H1 (cell line): ENCODE measurements around the gene ACTR1B. TPM values are rescaled to one million over a fixed set of nuclear protein-coding genes. Genes with fewer than 3 reads are reported as not detected.
A peak's percentile ranks its signal among the peaks of the same experiment; 100 is the strongest.

Experiments used
- CTCF ChIA-PET: fragments of 300-600 bp; sonication (Branson Sonifier 250); formaldehyde crosslinking; loops from one replicate; lab custom pipeline; 2021; ENCODE audit not compliant: partially characterized antibody; lab: Charles Lee
- POLR2A ChIA-PET: fragments of 300-600 bp; sonication (Branson Sonifier 250); formaldehyde crosslinking; loops from one replicate; lab custom pipeline; 2021; ENCODE audit warnings: inconsistent platforms; ENCODE audit not compliant: partially characterized antibody; lab: Charles Lee
- DNase-seq, 2 experiments: peaks; one replicate each; pipeline versions ENCODE4 v3.0.0 to v3.0.0-alpha.2; 2010 to 2022; ENCODE audit warnings: low spot score in 2 of 2, low read depth in 1 of 2, mixed read lengths in 1 of 2
- FAIRE-seq: peaks from 2 replicates; lab custom pipeline; 2011; peaks lifted over from hg19 to GRCh38; lab: Jason Lieb, UNC
- H2AFZ ChIP-seq: 2 replicates; pipeline ENCODE4 v1.8.1; 2012; ENCODE audit warnings: low read length, inconsistent platforms
- H2AK5ac ChIP-seq: 2 replicates; pipeline ENCODE4 v1.6.1; 2013; ENCODE audit warnings: low read depth, low read length
- H2BK120ac ChIP-seq: replicated peaks from 2 replicates; pipeline ENCODE3; 2013; ENCODE audit warnings: low read depth, low read length, inconsistent platforms
- H2BK12ac ChIP-seq: 2 replicates; pipeline ENCODE4 v1.6.1; 2013; ENCODE audit warnings: low read depth, low read length
- H2BK15ac ChIP-seq: 2 replicates; pipeline ENCODE4 v1.6.1; 2013; ENCODE audit warnings: low read length
- H2BK20ac ChIP-seq: 2 replicates; pipeline ENCODE4 v1.6.1; 2013; ENCODE audit warnings: low read length
- H2BK5ac ChIP-seq: 2 replicates; pipeline ENCODE4 v1.6.1; 2013; ENCODE audit warnings: low read depth, low read length
- H3K14ac ChIP-seq: 2 replicates; pipeline ENCODE4 v1.6.1; 2013; ENCODE audit warnings: inconsistent platforms; ENCODE audit not compliant: insufficient read length
- H3K18ac ChIP-seq: 2 replicates; pipeline ENCODE4 v1.6.1; 2013; ENCODE audit warnings: low read length; ENCODE audit errors: extremely low read depth
- H3K23ac ChIP-seq: 2 replicates; pipeline ENCODE4 v1.6.1; 2013; ENCODE audit warnings: inconsistent platforms; ENCODE audit not compliant: insufficient read length
- H3K23me2 ChIP-seq: 2 replicates; pipeline ENCODE4 v1.6.1; 2013; ENCODE audit warnings: low read depth, low read length
- H3K27ac ChIP-seq: 2 replicates; pipeline ENCODE4 v1.6.1; 2011; ENCODE audit warnings: low read depth, low read length, inconsistent platforms
- H3K27me3 ChIP-seq, 4 experiments: replicated peaks in 1 of 4; 1 replicate in 1 of 4; 2 replicates in 3 of 4; pipeline versions ENCODE4 v1.6.1 to v1.8.1; 2011 to 2013; ENCODE audit warnings: low read length in 3 of 4, mild to moderate bottlenecking in 3 of 4, inconsistent platforms in 2 of 4, mixed read lengths in 2 of 4, moderate library complexity in 1 of 4; ENCODE audit not compliant: control insufficient read depth in 3 of 4, insufficient read depth in 3 of 4; ENCODE audit errors: extremely low read depth in 1 of 4
- H3K36me3 ChIP-seq, 4 experiments: 2 replicates each; pipeline versions ENCODE4 v1.6.1 to v1.8.1; 2011 to 2013; ENCODE audit warnings: mild to moderate bottlenecking in 4 of 4, low read length in 3 of 4, moderate library complexity in 2 of 4, control low read depth in 1 of 4, inconsistent platforms in 1 of 4; ENCODE audit not compliant: insufficient read depth in 4 of 4, control insufficient read depth in 2 of 4
- H3K4ac ChIP-seq: replicated peaks from 2 replicates; pipeline ENCODE3; 2013; ENCODE audit warnings: low read length, low read depth, mixed read lengths, inconsistent platforms; ENCODE audit not compliant: insufficient read length
- H3K4me1 ChIP-seq, 4 experiments: replicated peaks in 1 of 4; 1 replicate in 1 of 4; 2 replicates in 3 of 4; pipeline versions ENCODE4 v1.6.1 to v1.8.1; 2011 to 2013; ENCODE audit warnings: low read length in 3 of 4, inconsistent platforms in 2 of 4, mixed read lengths in 1 of 4; ENCODE audit not compliant: insufficient read depth in 4 of 4, control insufficient read depth in 3 of 4
- H3K4me2 ChIP-seq, 2 experiments: 2 replicates each; pipeline versions ENCODE4 v1.6.1 to v1.8.1; 2011 to 2013; ENCODE audit warnings: low read depth in 2 of 2, low read length in 2 of 2, control low read depth in 1 of 2, inconsistent platforms in 1 of 2, mild to moderate bottlenecking in 1 of 2; ENCODE audit not compliant: insufficient read depth in 1 of 2
- H3K4me3 ChIP-seq, 4 experiments: fragments of 200-600, 300-600 bp in 1 of 4; sonication (generic), shearing (Covaris generic), sonication (Bioruptor Twin) in 1 of 4; 2 replicates each; pipeline versions ENCODE4 v1.5.1 to v1.8.1; 2011 to 2016; ENCODE audit warnings: low read length in 4 of 4, low read depth in 3 of 4, control low read depth in 2 of 4, inconsistent platforms in 2 of 4, mild to moderate bottlenecking in 2 of 4, mixed read lengths in 1 of 4, moderate library complexity in 1 of 4; ENCODE audit not compliant: insufficient read depth in 2 of 4; ENCODE audit errors: extremely low read depth in 1 of 4
- H3K56ac ChIP-seq: replicated peaks from 2 replicates; pipeline ENCODE3; 2013; ENCODE audit warnings: low read depth, mild to moderate bottlenecking, mixed read lengths, low read length, inconsistent platforms; ENCODE audit not compliant: insufficient read length
- H3K79me1 ChIP-seq: 2 replicates; pipeline ENCODE4 v1.6.1; 2013; ENCODE audit warnings: low read depth, low read length, control low read depth
- H3K79me2 ChIP-seq, 2 experiments: 2 replicates each; pipeline versions ENCODE4 v1.6.1 to v1.8.1; 2012 to 2013; ENCODE audit warnings: low read length in 2 of 2, mild to moderate bottlenecking in 2 of 2, inconsistent platforms in 1 of 2; ENCODE audit not compliant: insufficient read depth in 2 of 2, control insufficient read depth in 1 of 2
- H3K9ac ChIP-seq, 4 experiments: replicated peaks in 1 of 4; 1 replicate in 1 of 4; 2 replicates in 3 of 4; pipeline versions ENCODE4 v1.6.1 to v1.8.1; 2011 to 2013; ENCODE audit warnings: low read depth in 3 of 4, low read length in 3 of 4, control low read depth in 2 of 4, mild to moderate bottlenecking in 2 of 4, moderate library complexity in 2 of 4, inconsistent platforms in 1 of 4; ENCODE audit errors: extremely low read depth in 1 of 4
- H3K9me3 ChIP-seq, 2 experiments: 2 replicates each; pipeline versions ENCODE4 v1.6.1 to v1.8.1; 2012 to 2013; ENCODE audit warnings: mild to moderate bottlenecking in 2 of 2, moderate library complexity in 2 of 2, control low read depth in 1 of 2, inconsistent platforms in 1 of 2, low read depth in 1 of 2, low read length in 1 of 2, mixed read lengths in 1 of 2; ENCODE audit not compliant: insufficient read depth in 2 of 2
- H4K20me1 ChIP-seq, 2 experiments: replicated peaks in 1 of 2; 2 replicates each; pipeline versions ENCODE3 to v1.8.1; 2011 to 2013; ENCODE audit warnings: inconsistent platforms in 2 of 2, low read length in 2 of 2, mild to moderate bottlenecking in 1 of 2; ENCODE audit not compliant: insufficient read depth in 2 of 2, control insufficient read depth in 1 of 2
- H4K5ac ChIP-seq: 2 replicates; pipeline ENCODE4 v1.6.1; 2013; ENCODE audit warnings: low read length, low read depth, mixed read lengths, inconsistent platforms; ENCODE audit not compliant: insufficient read length
- H4K8ac ChIP-seq: 2 replicates; pipeline ENCODE4 v1.8.0; 2013; ENCODE audit warnings: mild to moderate bottlenecking, moderate library complexity, low read length, inconsistent platforms; ENCODE audit not compliant: insufficient read depth; ENCODE audit errors: extremely low read depth
- H4K91ac ChIP-seq: replicated peaks from 2 replicates; pipeline ENCODE3; 2013; ENCODE audit warnings: low read length, mixed read lengths, inconsistent platforms; ENCODE audit not compliant: insufficient read length
- POLR2AphosphoS5 ChIP-seq: IDR thresholded peaks from 2 replicates; pipeline ENCODE4 v1.6.1; 2011; ENCODE audit warnings: low read depth, low read length
- TCF12 ChIP-seq: IDR thresholded peaks from 2 replicates; pipeline ENCODE4 v1.6.1; 2011; ENCODE audit warnings: low read depth, mild to moderate bottlenecking, low read length
- WGBS, 2 experiments: shearing (Covaris generic) in 1 of 2; methylation state at CpG; one replicate each; pipeline versions ENCODE4 v1.1.6 to v1.1.7; 2013 to 2015; ENCODE audit warnings: low lambda C conversion rate in 2 of 2, mixed read lengths in 2 of 2, inconsistent platforms in 1 of 2, low coverage in 1 of 2, missing lambda C conversion rate in 1 of 2; ENCODE audit not compliant: insufficient replicate concordance in 2 of 2, insufficient coverage in 1 of 2, insufficient read length in 1 of 2; ENCODE audit errors: extremely low coverage in 1 of 2, missing lambda C conversion rate in 1 of 2; 5-methylcytosine and 5-hydroxymethylcytosine counted together
- polyA plus RNA-seq, 7 experiments: library from polyadenylated mRNA; depleted of rRNA in 3 of 7; stranded (reverse) in 5 of 7; unstranded in 2 of 7; fragments of >200 nt in 5 of 7; fragments of 200-250 nt in 2 of 7; gene quantifications; 1 replicate in 5 of 7; 2 replicates in 1 of 7; 4 replicates in 1 of 7; pipeline versions ENCODE4 v1.2.1 to v1.2.3, GENCODE V29; 2011 to 2013; ENCODE audit warnings: missing spikeins in 2 of 7, mixed read lengths in 2 of 7
- total RNA-seq: library from RNA; stranded (reverse); fragmentation: NEBNext Ultra II Directional; extraction: Animal tissue kit (Norgen Biotek cat#: 25700); gene quantifications from 2 replicates; pipeline ENCODE4 v1.2.1, GENCODE V29; 2021

Gene ACTR1B
- total and polyA plus RNA-seq, 2 of the 8 experiments (the other 6 are each of a cell fraction or from before 2014, with no cell fraction given) = 40.7 to 56.0 TPM

DNA sequence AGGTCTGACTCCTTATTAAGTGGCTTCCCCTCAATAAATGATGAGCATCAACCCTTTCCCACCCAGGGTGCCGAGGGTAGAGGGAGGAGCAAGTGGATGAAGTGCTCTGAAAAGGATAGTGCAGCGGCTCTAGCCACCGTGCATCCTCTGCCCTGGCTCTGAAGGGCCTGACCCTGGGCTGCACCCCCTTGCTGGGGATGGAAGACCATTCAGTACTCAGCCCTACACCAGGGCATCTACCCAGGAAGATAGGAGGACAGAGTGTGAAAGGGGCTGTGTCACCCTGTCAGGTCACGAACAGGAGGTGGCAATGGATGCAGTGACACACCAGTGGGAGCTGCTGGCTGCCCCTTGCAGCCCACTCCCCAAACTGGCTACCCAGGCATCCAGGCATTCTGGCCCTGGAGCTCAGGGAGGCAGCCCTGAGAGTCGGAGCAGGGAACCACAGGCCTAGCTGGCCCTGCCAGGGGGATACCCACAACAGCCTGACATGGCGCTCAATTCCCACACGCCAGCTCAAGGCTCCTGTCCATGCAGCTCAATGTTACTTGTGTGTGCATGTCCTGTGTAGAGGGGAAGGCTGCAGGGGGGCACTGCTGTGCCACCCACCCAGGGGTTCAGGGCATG is 7.6 kb downstream of the ACTR1B start:
- Histone ChIP-seq H3K79me1 (peaks cover 5% of the 10 kb centered on the region; the same call in 1 of the 2 replicates), H3K27ac (no peak overlapping the region), H4K91ac (no peak overlapping the region), H2BK12ac (no peak overlapping the region), H2BK120ac (no peak overlapping the region), H3K4me1 (no peaks in the 10 kb centered on the region), H3K23me2 (no peaks in the 10 kb centered on the region), H3K56ac (no peak overlapping the region), H4K8ac (no peak overlapping the region), H3K79me2 (peaks cover 0 to 6% of the 10 kb centered on the region in 2 experiments; a peak in 2 of 4 replicates), H3K9ac (no peak overlapping the region), H2BK15ac (no peak overlapping the region)
- peak in 1 of 2 experiments; percentile 24 for DNase-seq
- no peak for FAIRE-seq
- 0 out of 2 replicates have a peak, but pooled peaks have one; percentile 8 for TF ChIP-seq POLR2AphosphoS5
- no peak for TF ChIP-seq TCF12
- TF ChIP-seq, all 59 proteins: peak for 1
- no peak overlapping the region for H3K14ac ChIP-seq
- H3K18ac ChIP-seq = no peak overlapping the region
- WGBS, 2 experiments = 92% methylated on average over 7 of the region's 7 CpGs; no CpG with 5 or more reads in 1 of the 2 experiments
- H2BK5ac ChIP-seq = no peak overlapping the region
- H3K4me2 ChIP-seq = no peak overlapping the region
- POLR2A ChIA-PET = interaction anchor here (1.0 to 8.6 kb wide), 3 partner anchors 7 to 35 kb away, joined by 3 to 102 read pairs (median 27); partner anchors contain the start of genes ACTR1B and COX5B
- no peak overlapping the region for H3K4me3 ChIP-seq
- H3K36me3 ChIP-seq = peaks cover 3 to 24% (median 7%) of the 10 kb centered on the region in 4 experiments; a peak in 5 of 8 replicates
- no peak overlapping the region for H2AK5ac ChIP-seq
- 0 out of 4 replicates have a peak, but pooled peaks cover 0 to 5% of the 10 kb centered on the region in 2 experiments for H3K9me3 ChIP-seq
- no peak overlapping the region for H3K4ac ChIP-seq
- H3K23ac ChIP-seq = no peak overlapping the region
- H2BK20ac ChIP-seq = no peak overlapping the region
- peaks cover 0 to 5% of the 10 kb centered on the region in 2 experiments for H4K20me1 ChIP-seq
- H2AFZ ChIP-seq = no peak overlapping the region
- no peak overlapping the region for H4K5ac ChIP-seq
- no peaks in the 10 kb centered on the region for H3K27me3 ChIP-seq
- CTCF ChIA-PET = no interaction called here
